ENCODE data around the gene MDFIC2.

- TF ChIP-seq GATA2 (IDR thresholded peaks at IDR 0.05; ENCODE audit: low read depth, low read length) (no peak), GATA3 (IDR thresholded peaks at IDR 0.05; ENCODE audit: low read depth, low read length) (no peak)
These were observed 162.6 kb downstream of the MDFIC2 start for GRCh38 chr3:70149714-70150400.
